Stimulated activated CD4-positive, alpha-beta T cell treated with anti-CD3 and anti-CD28 coated beads, Interleukin-4, amount 100 ng/mL, for 4 hours (primary cell): Measurements from ENCODE around the gene AIF1.

ENCODE experiments used
- DNase-seq, 2 experiments: peaks; one replicate each; pipeline ENCODE4 v3.0.0-alpha.2; 2020

Gene AIF1

DNA sequence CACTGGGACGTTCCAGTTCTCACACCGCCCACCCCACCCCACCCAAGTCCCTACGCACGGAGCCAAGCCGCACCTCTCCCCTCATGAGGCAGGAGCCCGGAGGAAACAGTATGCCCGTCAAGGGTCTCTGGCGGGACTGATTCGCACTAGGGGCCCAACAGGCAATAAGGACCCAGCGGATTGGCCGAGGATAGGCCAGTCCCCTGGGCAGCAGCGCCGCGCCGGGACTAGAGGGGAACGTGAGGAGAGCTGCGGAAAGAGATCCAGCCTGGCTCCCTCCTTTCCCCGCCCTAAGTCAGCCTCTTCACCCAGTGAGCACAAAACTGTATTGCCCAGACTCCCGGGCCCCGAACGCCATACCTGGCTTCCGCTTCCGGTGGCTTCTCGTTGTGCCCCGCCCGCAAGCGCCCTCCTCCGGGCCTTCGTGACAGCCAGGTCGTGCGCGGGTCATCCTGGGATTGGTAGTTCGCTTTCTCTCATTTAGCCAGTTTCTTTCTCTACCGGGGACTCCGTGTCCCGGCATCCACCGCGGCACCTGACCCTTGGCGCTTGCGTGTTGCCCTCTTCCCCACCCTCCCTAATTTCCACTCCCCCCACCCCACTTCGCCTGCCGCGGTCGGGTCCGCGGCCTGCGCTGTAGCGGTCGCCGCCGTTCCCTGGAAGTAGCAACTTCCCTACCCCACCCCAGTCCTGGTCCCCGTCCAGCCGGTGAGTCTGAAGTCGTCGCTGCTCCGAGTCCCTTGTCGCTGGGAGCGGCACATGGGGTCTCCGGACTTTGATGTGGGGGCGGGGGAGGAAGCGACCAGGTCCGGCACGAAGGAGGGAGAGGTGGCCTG is 50.7 kb downstream of the AIF1 start, which contains the start of gene CSNK2B:
TSS of gene CSNK2B (plus strand) at position 580 of the 836 bp plus-strand sequence. CDS start 752 bp downstream, outside the sequence.
- peak; percentile 94 to 98 for DNase-seq

DNA sequence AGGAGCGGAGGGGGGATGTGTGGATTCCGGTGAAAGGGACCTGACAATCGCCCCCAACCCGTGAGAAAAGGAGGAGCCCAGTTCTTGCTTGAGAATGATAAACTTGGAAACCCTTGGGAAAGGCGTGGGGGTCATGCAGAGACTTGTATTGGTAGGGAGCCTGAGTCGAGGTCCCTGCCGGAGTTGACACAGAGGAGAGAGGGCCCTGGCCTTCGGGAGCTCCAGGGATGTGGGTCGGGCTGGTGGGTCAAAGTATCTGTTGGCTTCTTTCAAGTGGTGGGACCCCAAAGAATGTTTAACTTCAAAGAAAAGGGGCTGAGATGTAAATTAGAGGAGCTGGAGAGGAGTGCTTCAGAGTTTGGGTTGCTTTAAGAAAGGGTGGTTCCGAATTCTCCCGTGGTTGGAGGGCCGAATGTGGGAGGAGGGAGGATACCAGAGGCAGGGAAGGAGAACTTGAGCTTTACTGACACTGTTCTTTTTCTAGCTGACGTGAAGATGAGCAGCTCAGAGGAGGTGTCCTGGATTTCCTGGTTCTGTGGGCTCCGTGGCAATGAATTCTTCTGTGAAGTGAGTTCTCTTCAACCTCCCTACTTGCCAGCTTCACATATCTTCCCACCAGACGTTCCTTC is 51.4 kb downstream of the AIF1 start:
- no peak for DNase-seq
